Measurements from ENCODE around the gene ADAMTSL4.

The ADAMTSL4 gene

GRCh38 chr1:150512846-150513245, 36.4 kb upstream of the ADAMTSL4 start:
- DNase-seq (ENCODE audit: low read depth) = no peak
- H3K4me3 ChIP-seq (ENCODE audit: low read depth, low read length) = no peak overlapping the region
- TF ChIP-seq, protein P1, sequence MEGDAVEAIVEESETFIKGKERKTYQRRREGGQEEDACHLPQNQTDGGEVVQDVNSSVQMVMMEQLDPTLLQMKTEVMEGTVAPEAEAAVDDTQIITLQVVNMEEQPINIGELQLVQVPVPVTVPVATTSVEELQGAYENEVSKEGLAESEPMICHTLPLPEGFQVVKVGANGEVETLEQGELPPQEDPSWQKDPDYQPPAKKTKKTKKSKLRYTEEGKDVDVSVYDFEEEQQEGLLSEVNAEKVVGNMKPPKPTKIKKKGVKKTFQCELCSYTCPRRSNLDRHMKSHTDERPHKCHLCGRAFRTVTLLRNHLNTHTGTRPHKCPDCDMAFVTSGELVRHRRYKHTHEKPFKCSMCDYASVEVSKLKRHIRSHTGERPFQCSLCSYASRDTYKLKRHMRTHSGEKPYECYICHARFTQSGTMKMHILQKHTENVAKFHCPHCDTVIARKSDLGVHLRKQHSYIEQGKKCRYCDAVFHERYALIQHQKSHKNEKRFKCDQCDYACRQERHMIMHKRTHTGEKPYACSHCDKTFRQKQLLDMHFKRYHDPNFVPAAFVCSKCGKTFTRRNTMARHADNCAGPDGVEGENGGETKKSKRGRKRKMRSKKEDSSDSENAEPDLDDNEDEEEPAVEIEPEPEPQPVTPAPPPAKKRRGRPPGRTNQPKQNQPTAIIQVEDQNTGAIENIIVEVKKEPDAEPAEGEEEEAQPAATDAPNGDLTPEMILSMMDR (IDR thresholded peaks at IDR 0.05; ENCODE audit: control insufficient read depth, extremely low read depth, insufficient read depth) = no peak

GRCh38 chr1:150513351-150513791, 35.8 kb upstream of the ADAMTSL4 start:
- H3K4me3 ChIP-seq (ENCODE audit: low read depth, low read length) = no peak overlapping the region
- TF ChIP-seq, protein P1 (IDR thresholded peaks at IDR 0.05; ENCODE audit: control insufficient read depth, extremely low read depth, insufficient read depth) = no peak
- DNase-seq (ENCODE audit: low read depth) = no peak

- TF ChIP-seq, protein P1 (IDR thresholded peaks at IDR 0.05; ENCODE audit: control insufficient read depth, extremely low read depth, insufficient read depth) = no peak
- no peak overlapping the region for H3K4me3 ChIP-seq (ENCODE audit: low read depth, low read length)
- DNase-seq (ENCODE audit: low read depth) = no peak
Measured at GRCh38 chr1:150514260-150514659, 34.9 kb upstream of the ADAMTSL4 start.

GRCh38 chr1:150514913-150515327, 34.3 kb upstream of the ADAMTSL4 start:
- H3K4me3 ChIP-seq (ENCODE audit: low read depth, low read length) = peak overlapping the region; percentile 60
- no peak for DNase-seq (ENCODE audit: low read depth)
- TF ChIP-seq, protein P1 (IDR thresholded peaks at IDR 0.05; ENCODE audit: control insufficient read depth, extremely low read depth, insufficient read depth) = no peak

DNA sequence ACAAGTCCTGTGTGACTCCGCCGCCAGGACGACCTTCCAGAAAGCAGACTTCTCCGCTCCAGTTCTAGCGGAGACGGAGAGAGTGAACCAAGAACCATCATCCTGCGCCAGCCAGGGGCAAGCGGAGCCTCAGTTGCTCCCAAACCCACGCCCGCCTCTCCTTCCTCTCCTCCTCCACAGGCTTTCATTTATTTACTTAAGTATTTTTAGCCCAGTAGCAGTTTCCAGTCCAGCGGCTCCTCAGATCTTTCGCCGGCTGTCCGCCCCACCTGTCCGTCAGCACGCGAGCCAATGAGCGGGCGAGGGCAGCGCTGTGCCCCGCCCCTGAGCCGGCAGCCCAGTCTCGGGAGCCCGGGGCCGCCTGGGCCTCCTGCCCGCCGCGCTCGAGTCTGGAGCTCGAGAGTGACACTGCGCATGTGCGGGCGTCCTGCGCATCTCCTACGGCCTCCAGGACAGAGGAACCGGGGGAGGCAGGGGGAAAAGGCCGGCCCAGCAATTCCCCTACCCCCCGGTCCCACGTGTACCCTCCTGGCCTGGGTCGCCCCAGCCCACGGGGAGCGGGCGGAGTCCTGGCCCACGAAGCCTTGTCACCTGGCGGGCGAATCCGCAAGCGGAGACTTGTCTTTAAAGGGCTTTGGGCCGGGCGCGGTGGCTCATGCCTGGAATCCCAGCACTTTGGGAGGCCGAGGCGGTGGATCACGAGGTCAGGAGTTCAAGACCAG, 33.7 kb upstream of the ADAMTSL4 start, which contains the start of gene FALEC:
FALEC (plus strand) TSS at position 425 of the 722 bp plus-strand sequence.
- H3K4me3 ChIP-seq (ENCODE audit: low read depth, low read length) = peak within 1 kb of the TSS; percentile 60
- DNase-seq (ENCODE audit: low read depth) = peak; percentile 91
- TF ChIP-seq, protein P1 (IDR thresholded peaks at IDR 0.05; ENCODE audit: control insufficient read depth, extremely low read depth, insufficient read depth) = no peak

DNA sequence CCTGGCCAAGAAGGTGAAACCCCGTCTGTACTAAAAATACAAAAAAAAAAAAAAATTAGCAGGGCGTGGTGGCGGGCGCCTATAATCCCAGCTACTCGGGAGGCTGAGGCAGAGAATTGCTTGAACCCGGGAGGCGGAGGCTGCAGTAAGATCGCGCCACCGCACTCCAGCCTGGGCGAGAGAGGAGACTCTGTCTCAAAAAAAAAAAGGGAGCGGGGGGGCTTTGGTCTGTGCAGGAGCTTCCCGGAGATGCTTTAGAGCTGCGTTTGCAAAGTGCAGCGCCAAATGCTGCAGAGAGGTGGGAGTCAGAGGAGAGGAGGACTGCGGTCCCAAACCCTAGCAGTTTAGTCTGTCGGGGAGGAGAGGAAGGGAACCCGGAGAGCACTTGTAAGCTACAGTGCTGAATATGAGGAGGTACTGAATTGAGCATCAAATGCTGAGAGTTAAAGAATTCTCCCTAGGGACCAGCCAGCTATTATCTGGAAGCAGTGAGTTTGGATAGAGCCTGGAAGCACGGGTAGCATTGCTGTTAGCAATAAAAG, 33.1 kb upstream of the ADAMTSL4 start:
- peak overlapping the region; percentile 60 for H3K4me3 ChIP-seq (ENCODE audit: low read depth, low read length)
- TF ChIP-seq, protein P1 (IDR thresholded peaks at IDR 0.05; ENCODE audit: control insufficient read depth, extremely low read depth, insufficient read depth) = no peak
- no peak for DNase-seq (ENCODE audit: low read depth)
